T1000 (cell line): ENCODE results near the gene RHBDD3.
"Not testable (repeated sequence)": the region's sequence is repeated elsewhere in the genome, so short reads cannot be mapped to it uniquely, and the experiment has no call there.

Experiments used
- DNase-seq: peaks from one replicate; lab custom pipeline; 2025; ENCODE audit warnings: mixed read lengths; lab: John Stamatoyannopoulos, UW

Gene RHBDD3

GRCh38 chr22:29247891-29248290, 19.9 kb downstream of the RHBDD3 start:
- DNase-seq, result not testable (repeated sequence)

DNA sequence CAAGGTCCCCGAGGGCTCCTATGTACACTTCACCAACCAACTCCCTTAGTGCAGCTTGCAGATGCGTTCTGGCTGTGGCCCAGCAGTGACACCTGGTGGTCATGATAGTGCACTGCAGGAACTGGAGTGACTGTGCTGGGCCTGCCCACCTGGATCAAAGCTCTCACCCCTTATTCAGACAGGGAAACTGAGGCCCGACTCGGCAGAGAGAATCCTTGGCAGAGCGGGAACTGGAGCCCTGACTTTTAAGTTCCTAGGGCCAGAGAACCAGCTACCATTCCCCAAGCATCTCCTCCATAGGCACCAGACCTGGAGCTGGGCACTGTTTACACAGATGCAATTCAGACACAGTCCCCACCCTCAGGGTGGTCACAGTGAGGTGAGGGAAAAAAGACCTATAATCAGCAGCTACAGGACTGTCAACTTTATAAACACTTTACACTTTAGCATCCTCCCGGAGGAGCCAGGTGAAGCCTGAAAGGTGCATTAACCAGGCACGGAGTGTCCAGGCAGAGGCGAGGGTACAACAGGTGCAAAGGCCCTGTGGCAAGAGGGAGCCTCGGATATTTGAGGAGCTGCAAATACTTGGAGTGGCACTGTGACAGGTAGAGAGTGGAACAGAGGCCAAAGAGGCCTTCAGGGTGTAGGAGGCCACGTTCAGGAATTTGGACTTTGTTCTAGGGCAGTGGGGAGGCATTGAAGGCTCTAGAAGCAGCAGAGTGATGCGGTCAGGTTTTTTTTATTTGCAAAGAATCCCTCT, 22.0 kb downstream of the RHBDD3 start:
- DNase-seq, result peak; percentile 50

DNA sequence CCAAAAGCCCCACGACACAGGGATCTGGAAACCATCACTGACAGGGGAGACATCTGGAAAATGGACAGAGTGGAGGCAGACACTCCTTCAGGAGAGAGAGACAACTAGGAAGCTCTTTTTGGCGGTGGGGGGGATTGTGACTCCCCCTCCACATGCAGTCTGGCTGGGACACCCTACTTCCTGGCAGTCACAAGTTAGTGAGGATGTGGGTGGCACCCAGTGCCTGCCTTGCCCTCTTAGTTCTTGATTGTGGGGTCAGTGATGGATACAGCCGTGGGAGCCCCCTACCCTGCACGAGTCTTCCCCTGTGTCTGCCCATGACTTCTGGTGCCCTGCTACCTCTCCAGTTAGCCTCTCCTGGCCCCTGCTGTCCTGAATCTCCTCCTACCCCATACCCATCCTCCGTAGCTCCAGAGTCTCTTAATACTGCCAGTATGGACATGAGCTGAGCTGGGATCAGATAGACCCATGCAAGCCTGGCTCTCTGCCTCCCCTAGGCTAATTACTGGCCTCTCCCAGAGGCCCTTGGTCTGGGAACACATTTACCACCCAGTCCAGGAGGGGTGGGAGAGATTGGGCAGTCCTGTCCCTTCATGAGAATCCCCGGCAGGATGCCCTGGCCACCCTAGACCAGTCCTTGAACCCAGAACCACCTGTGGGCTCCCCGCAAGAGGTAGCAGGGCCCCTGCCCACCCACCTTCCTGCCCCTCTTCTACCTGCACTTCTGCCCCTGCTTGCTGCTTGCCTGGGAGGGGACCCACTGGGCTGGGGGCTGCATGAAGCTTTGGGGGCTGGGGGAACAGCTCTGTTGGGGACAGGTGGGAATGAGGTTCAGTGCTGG, 22.8 kb downstream of the RHBDD3 start:
- no peak for DNase-seq

DNA sequence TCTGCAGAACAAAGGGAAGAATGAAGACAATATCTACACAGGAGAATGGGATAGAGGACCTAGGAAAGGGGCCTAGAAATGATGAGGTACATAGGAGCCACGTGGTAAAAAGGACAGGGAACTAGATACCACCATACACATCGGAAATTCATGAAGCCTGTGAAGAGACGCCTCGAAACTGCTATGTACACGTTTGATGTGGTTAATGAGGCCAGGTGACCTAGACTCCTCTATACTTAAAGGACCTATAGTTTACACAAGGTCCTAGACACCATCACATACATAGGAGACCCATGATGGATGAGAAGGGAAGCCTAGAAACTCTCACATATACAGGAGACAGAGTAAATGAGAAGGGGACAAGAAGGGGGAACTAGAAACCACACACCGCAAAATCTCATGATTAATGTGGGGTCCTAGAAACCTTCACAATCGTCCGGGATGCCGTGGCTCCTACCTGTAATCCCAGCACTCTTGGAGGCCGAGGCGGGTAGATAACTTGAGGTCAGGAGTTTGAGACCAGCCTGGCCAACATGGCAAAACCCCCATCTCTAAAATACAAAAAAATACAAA, 23.8 kb downstream of the RHBDD3 start:
- DNase-seq, result no peak

- DNase-seq, result not testable (repeated sequence)
These were observed 27.3 kb downstream of the RHBDD3 start for GRCh38 chr22:29240481-29240880.

GRCh38 chr22:29233277-29233877, 34.4 kb downstream of the RHBDD3 start:
- DNase-seq, result no peak

GRCh38 chr22:29231971-29232959, 35.5 kb downstream of the RHBDD3 start:
- DNase-seq, result no peak

DNA sequence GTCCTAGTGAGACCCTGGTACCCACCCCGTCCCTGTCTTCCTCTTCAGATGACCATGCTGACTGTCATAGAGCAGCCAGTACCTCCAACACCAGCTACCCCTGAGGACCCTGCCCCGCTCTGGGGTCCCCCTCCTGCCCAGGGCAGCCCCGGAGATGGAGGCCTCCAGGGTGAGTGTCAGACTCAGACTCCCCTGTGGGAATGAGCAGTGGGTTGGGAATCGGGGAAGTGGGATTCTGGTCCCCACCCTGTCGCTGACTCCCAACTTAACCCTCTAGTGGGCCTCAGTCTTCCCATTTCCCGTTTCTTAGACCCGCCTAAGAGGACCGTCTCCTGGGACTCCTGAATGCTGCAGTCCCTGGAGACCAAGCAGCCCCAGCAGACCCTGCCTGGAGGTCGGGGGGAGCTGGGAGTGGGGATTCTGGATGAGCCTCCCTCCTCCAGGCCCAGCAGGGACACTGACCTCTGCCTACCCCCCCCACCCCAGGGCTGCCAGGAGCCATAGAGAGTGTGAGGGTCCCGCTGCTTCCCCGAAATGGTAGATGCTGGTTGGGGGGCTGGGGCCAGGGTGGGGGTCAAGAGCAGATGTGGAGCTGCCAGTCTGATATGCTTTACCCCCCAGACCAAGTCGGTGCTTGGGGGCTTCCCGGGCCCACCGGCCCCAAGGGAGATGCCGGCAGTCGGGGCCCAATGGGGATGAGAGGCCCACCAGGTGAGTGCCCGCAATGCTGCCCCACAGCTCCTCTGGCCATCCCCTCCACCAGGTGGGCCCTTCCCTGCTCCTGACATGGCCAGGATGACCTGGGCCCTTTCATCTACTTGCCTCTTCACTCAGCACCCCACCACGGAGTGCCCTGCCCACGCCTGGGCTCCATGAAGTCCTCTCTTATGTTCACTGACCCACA, 36.6 kb downstream of the RHBDD3 start:
- DNase-seq, result no peak

GRCh38 chr22:29226351-29226981, 41.3 kb downstream of the RHBDD3 start:
- no peak for DNase-seq

DNA sequence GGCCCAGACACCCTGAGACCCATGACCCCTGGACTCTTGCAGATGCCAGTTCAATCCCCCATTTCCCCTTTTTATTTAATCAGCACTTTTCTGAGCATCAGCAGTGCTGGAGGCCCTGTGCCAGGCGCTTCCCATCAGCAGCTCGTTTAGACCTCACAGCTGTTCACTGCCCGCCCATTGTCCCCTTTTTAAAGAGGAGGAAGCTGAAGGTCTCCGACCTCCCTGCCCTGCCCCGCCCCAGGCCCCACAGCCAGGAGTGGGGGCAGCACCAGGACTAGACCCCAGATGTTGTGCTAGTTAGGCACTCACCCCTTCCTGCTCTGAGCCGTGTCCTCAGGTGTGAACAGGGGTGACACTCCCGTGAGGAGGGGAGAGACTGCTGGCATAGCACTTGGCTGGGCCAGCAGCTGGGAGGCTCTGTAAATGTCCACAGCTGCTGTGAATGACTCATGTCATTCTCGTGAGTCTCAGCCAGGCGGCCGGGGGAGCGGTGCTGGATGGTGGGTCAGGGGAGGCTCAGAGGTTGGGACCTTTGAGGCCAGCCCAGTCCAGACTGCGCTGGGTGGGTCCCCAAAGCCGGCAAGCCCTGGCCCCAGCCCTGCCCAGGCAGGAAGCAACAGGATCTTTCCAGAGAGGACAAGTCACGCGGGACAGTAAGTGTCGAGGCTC, 42.2 kb downstream of the RHBDD3 start:
- DNase-seq, result no peak

DNA sequence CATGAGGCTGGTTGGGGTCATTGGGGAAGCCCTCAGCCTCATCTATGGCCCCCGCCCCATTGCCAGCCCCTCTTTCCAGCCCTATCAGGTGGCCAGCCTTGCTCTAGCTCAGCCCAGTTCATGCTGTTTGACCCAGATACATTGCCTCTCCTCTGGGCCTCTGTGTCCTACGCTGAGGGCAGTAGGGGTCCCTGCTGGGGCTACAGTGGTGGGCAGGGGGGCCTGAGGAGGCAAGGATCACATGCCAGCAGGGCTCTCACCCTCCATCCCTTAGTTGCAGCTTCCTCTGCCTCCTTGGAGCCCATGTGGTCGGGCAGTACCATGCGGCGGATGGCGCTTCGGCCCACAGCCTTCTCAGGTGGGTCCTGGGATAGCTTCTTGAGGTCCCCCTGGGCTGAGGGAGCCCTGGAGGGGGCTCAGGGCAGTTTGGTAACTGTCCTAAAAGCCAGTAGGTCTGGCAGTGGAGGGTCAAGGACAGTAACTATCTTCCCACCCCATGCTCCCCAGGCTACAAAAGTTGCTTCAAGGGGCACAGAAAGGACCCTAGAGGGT, 42.8 kb downstream of the RHBDD3 start:
- DNase-seq, result no peak

GRCh38 chr22:29224121-29224858, 43.5 kb downstream of the RHBDD3 start:
- no peak for DNase-seq

GRCh38 chr22:29219881-29220670, 47.7 kb downstream of the RHBDD3 start:
- no peak for DNase-seq

- not testable (repeated sequence) for DNase-seq
These were observed 48.4 kb downstream of the RHBDD3 start for GRCh38 chr22:29219409-29219782.

- DNase-seq, result no peak
These were observed 48.9 kb downstream of the RHBDD3 start for GRCh38 chr22:29218758-29219408.

DNA sequence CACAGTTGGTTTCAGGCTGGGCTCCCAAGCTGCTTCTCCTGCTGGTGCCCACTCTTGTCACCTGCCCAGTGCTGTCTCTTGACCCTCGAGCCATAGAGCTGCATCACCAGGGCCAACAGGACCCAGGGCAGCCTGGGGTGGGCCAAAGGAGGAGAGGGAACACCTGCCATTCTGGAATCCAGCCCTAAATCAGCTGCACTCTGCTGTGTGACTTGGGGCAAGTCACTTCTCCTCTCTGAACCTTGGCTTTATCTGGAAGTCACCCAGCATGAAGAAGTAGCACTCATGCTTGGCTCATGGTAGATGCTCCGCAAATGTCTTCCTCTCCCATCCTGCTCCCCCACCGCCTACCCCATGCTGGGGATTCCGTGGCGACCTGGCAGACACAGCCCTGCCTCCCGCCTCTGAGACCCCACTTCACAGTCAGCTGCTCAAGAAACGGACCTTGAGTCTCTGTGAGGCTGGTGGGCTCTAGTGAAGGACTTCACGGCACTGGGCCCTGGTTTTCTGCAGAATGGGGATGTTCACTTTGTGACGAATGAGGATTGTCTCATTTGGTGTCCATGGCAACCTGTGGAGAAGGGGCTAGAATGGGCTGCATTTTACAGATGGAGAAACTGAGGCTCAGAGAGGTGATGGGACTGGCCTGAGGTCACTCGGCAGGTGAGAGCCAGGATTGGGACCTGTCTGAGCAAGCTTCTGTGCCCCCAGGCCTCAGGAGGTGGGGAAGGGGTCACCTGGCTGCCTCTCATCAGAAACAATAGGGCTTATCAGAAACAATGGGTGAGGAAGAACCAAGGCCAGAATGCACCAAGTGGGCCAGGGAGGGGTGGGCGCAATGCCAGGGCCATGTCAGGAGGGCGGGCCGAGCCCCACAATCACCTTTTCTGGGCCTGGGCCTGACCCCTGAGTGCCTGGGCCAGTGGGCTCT, 49.7 kb downstream of the RHBDD3 start:
- DNase-seq, result no peak
